Activated T-helper 9 cell treated with anti-CD3 and anti-CD28 coated beads, Interleukin-2, amount 50 U/mL, for 16 hours (primary cell): ENCODE measurements around the gene NCOA6.
"Not testable (repeated sequence)": the region's sequence is repeated elsewhere in the genome, so short reads cannot be mapped to it uniquely, and the experiment has no call there.

Experiments used
- DNase-seq: peaks from one replicate; pipeline ENCODE4 v3.0.0-alpha.2; 2020; ENCODE audit warnings: low read depth

Gene NCOA6

DNA sequence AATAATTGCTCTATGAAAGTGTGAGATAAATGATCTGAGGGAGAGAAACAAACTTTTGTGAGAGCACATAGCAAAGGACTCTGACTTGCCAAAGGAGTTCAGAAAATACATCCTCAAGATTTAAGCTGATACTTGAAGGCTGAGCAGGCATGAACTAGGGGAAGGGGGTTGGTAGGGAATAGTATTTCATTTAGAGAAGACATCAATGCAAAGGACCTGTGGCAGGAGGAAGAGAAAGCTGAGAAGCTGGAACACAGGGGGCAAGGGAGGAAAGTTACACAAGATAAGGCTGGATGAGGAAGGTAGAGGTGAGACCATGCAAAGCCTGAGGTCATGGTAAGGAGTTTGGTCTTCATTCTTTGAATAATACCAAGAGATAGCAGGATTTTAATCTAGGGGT lies 50.6 kb downstream of the NCOA6 start:
- DNase-seq: no peak

DNA sequence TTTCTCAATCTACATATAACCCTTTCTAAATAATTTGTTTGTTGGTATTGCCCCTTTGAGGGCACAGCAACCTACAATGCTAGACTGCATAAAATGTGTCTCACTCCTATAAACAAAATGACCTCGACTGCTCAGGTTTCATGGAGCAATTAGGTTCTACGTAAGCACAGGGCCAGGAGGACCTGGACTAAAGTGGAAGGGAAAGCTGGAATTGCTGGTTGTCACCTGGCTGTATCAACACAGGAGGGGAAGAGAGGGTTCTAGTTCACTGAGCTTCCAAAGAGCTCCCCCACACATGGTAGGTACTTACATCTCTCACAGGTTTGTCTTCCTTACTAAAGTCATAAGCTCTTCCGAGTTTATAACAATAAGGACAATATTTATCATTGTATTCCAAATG lies 51.0 kb downstream of the NCOA6 start:
- no peak for DNase-seq

DNA sequence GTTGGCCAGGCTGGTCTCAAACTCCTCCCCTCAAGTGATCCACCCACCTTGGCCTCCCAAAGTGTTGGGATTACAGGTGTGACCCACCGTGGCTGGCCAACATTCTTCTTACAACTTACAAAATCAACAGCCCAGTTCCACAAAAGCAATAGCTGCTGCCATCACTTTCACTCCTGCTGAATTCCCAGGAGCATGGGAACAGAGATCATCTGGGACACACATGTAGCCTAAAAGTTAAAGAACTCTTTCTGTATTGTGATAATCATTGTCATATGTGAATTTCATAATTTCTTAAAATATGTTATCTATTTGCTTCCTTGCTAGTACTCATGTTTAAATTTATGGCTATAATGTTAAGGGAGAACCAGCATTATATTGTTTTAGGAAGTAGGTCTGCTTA lies 51.7 kb downstream of the NCOA6 start:
- DNase-seq: no peak

DNA sequence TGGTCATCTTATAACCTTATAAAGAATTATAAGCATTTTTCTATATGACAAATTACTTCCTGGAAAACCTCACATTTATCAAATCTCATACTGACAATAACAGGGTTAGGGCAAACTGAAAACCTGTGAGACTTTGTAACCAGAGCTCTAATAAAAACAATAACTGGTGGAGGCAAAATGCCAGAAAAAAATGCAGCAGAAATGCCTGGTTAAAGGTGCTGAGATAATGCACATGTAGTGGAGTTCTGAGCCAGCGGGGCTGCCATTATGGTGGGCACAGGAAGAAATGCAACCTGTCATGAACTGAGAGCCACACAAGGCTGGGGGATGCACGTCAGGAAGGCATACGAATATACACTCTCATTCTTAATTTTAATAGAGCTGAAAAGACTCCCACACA lies 53.0 kb downstream of the NCOA6 start:
- DNase-seq: no peak

DNA sequence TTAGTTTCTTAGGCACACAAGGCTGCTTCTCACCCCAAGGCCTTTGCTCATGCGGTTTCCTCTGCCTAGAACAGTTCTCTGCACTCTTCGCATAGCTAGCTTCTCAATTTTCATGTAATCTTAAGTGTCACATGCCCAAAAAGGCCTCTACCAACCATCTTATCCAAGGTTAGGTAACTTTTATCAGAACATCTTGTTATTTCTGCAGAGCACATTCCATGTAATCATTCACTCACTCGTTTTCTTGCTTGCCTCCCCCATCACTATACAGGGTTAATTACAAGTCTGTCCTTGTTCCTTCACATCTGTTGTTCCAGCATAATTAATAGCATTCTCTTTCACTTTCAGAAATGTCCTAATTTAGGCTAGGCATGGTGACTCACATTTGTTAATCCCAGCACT lies 53.8 kb downstream of the NCOA6 start:
- no peak for DNase-seq

DNA sequence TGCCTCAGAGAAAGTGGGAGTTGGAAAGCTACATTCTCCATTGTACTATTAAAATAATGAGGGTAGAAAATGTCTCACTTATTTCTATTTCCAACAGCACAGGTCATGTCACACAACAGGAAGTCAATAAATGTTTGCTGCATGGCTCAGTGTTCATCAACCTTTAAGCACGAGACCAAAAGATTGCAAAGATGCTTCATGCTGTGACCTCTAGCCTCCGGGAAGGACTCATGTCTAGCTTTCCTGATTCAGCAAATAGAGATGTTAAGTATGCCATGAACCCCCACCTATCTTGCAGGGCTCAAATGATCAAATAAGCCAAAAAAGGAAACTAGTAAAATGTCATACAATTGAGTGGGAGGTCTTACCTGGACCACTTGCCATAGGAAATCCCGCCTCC lies 57.4 kb downstream of the NCOA6 start:
- no peak for DNase-seq

DNA sequence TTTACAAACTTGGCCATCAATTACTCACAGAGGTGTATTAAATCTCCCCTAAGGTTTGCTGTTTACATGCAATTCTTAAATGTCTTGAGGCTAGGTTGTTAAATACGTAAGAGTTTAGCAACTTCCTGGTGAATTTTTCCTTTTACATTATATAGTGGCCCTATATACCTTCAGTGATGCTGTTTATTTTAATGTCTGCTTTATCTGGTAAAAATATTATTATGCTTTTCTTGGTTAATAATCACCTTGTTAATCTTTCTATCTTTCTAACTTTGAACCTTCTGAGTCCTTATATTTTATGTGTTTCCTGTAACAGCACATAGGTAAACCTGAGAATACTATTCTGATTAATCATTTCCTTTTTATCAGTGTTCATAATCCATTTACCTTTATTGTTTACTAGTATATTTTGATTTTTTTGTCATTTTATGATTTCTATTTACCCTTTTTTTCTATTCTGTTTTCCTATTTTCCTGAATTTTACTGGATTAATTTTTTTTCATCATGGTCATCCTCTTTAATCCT lies 63.4 kb downstream of the NCOA6 start:
- DNase-seq: no peak

DNA sequence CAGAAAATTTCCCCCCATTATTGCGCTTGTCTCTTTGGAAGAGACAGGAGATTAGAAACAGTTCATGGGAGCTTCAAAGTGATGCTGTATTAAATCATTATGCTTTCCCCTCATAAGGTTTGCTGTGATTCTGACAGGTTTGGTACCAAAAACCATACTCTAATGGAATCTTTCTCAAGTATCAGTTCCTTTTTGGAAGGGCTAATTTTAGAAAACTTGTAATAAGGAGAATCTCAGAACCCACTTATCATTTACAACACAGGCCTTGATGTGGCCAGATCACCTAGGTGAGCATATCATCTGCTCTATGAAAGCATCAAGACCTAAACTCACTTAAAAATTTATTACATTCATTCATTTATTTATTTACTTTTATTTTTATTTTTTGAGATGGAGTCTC lies 70.1 kb downstream of the NCOA6 start:
- no peak for DNase-seq

DNA sequence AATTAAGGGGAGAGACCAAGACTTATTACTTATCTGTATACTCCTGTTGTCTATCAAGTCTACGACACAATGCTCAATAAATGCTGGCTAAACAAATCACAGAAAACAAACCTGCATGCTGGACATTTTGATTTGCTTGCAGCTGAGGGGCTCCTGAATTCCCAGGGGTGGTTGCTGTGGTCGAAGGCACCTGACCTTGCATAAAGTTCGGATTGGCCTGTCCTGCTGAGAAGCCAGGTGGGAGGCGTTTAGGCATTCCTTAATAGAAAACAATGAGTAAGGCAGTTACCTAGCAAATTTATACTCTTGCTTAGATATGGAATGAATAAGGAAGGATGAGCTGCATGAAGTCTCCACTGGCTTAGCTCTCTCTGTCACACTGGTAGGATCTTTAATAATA lies 70.8 kb downstream of the NCOA6 start:
- no peak for DNase-seq

DNA sequence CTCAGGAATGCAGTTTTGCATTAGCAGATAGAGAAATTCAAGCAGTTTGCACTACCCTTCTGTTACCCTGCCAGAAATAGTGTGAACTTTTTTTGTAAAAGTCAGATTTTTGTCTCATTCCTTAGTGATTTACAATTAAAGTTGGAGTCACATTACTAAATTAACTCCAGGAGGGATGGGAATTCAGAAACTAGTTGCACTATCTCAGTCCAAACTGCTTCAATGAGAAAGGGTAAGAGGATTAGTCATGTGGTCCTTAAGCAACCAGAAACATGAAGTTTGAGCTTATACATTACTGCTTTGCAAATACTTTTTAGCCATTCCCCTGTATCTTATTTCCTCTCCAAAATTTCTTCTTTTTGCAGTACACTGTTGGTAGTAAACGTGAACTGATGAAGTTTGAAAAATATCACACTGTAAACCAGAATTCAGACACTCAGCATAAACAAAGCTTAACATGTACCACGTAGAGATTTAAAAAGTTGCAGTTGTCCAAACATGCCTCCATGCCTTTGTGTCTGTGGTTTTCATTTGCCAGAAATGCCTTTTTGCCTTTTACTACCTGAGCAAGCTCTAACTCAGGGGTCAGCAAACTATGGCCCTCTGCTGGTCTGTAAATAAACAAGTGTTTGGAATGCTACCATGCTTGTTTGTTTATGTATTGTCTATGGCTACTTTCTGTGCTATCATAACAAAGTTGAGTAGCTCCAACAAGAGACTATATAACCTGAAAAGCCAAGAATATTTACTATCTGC lies 71.6 kb downstream of the NCOA6 start:
- DNase-seq: no peak

DNA sequence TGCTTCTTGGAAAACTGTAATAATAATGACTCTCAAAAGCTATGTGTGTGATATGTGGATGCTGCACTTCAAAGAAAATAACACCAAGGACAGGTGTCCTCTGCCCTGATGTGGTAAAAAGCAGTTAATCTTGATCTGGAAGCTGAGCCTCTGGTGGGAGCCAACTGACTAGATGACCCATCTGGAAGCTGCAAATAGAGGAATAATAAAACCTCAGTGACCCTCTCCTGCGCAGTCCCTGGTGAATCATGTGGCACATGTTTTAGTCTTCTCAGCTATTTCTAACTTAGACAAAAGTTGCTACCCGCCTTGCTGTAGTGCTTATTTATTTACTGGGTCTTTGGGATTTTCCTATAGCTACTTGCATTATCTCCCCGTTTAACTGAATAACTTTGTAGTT lies 74.0 kb downstream of the NCOA6 start:
- no peak for DNase-seq

DNA sequence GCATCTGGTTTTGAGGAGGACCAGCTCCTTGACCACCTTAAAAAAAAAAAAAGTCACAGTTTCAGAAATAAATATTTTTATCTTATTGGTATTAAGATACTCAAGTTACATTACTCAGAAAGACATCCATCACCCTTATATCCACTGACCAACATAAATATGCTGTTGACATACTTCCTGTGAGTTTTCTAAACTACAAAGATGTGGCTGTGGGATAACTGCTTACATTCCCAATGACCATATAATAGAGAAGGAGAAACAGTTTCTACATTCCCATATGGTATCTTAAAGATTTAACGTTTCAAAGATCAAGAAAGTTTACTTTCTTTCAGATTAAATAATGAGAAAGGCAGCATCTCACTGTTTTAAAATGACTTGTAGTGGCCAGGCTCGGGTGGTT lies 75.0 kb downstream of the NCOA6 start:
- no peak for DNase-seq

DNA sequence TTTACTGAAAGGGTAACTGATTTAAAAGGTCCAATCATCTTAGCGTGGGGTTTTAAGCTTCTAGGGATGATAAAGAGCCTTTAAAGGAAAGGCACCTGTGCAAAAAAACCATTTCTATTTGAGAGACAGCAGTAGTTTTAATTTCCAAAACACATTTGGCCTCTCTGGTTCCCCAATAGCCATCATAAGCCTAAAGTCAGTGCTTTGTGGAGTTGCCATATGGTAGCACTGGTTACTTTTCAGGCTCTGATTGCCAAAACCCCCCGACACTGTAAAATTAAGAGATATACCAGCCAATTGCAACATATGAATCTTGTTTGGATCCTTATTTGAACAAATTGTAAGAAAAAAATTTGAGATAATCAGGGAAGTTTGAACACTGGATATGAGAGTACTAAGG lies 76.7 kb downstream of the NCOA6 start:
- no peak for DNase-seq

DNA sequence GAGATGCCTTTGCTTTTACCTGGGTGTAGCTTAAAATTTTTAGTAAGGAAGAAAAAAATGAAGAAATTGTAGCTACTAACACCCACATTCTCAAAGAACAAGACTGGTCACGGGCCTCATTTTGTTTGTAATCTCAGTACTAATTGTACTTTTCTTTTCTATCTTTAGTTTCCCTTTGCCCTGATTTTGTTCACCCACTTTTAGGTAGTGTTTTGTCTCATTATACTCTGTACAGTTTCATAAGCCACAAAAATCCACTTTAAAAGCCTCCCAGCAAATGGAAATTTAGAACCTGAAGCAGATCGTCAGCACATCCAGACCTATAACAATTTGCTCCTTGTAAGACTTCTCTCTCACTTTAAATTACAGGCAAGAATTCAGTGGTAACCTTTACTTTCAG lies 78.0 kb downstream of the NCOA6 start:
- no peak for DNase-seq

DNA sequence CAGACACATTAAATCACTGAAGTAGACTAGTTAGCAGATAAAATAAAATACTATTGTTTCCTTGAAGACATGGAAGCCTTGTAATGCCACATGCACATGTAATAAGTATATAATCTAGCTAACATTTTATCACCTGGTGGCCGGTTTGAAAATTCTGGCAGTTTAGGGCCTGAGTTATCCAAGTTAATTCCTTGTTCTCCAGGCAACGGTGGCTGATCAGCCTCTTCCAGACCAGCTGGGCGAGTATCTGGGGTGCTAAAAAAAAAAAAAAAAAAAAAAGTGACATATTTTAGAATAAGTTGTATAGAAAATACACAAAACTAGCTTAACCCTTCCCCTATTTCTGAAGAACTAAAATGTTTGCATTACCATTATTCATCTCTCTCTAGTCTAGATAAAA lies 78.8 kb downstream of the NCOA6 start:
- no peak for DNase-seq

DNA sequence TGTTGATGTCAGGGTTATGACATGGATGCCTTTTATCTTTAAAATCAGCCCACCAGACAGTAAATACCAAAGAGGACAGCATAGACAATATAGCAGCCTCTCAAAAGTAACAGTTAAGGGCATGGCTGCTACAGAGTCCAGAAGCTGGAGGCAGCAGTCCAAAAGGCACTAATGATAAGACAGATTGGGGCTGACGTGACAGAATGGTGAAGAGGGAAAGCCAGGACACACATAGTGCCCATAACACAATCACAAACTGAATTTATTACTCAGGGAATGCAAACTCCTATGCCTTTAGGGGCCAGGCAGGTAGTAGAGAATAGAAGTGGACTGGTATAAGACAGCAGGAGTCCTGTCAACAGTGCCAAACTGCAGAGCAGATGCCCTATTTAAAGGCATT lies 80.6 kb downstream of the NCOA6 start:
- DNase-seq: no peak

DNA sequence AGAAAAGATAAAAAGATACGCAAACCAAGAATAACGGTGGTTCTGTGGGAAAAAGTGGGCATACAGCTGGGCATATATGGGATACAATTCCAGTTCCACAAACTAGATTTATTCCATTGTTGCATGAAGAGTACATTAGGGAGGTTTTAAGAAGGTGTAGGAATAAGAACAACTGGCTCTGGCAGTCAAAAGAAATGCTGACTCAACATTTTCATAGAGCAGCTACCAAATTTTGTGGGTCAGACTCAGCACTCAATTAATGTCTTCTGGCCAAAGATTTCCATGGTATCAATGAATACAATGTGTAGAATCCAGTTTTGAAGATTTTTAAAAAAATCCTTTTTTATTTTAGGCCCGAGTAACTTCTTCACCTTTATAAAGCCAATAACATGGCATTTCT lies 81.1 kb downstream of the NCOA6 start:
- DNase-seq: no peak

DNA sequence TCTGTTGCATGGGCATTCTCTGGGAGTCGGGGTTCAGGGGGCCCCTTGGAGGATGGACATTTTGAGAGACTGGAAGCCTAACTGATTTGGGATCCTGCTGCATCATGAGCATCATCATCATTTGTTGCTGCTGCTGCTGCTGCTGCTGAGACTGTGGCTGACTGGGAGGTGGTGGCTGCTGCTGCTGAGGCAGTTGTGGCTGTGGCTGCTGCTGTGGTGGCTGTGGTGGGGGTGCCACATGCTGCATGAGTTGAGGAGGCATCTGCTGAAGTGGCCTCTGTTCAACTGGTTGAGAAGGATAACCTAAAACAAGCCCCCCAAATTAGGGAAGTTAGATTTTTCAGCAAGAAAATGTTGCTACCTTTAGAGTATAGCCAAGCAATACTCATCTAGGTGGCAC lies 82.4 kb downstream of the NCOA6 start:
- DNase-seq: no peak

DNA sequence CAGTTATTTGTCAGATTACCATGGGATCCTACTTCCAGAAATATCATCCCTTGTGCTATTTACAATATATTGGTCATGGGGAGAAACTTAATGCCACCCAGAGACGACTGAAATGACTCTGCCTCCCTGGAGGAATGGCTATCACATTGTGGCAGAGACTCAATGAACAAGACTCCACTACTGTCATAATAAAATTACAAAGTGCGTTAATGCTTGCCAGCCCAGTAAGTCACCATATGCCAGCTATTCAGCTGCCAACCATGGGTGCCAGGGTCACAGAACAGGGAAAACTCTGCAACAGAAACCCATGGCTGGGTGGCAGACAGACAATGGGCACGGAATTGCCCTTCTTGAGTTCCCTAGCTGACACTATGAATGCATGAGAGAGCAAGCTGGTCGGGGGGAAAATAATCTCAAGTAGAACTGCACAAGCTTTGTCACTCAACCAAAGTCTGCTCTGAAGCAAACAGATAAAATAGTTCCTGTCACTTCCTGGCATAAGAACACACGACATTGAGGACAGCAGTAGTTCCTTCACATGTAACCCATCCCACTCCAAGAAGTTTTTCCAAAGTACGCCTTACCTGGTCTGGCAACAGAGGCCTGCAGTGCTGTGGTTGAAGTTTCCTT lies 89.2 kb downstream of the NCOA6 start:
- DNase-seq: no peak

DNA sequence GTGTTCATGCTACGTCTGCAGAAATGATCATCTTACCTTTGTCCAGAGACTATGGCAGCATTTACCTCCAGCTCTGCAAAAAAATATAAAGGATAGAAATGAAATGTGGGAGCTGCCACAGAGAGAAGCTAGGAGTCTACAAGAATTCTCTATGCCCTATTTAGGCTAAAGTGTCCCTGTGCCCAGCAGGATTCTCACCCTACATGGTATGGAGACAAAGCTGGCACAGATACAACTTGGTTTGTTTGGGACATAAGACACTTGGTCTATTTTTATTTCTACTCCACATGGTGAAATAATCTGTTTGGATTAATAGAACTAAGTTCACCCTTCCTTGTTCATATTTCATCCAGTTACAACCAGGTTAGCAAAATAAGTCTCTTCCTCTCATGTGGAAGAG lies 92.9 kb downstream of the NCOA6 start:
- no peak for DNase-seq

DNA sequence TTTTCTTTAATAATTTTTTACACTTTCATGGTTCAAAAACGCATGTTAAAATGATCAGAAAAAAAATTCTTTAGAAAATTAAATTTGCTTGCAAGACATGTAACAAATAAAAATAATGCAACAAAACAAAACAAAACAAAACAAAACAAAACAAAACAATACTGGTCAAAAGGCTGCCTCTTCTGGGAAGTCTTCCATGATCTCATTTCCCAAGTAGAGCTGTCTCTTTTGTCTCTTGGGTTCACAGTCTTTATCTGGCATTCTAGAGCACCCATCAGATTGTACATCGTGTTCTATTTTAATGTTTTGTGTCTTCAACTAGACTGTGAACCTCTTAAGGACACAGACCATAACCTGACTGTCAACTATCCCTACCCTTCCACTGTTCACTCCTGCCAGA lies 96.0 kb downstream of the NCOA6 start:
- DNase-seq: no peak

DNA sequence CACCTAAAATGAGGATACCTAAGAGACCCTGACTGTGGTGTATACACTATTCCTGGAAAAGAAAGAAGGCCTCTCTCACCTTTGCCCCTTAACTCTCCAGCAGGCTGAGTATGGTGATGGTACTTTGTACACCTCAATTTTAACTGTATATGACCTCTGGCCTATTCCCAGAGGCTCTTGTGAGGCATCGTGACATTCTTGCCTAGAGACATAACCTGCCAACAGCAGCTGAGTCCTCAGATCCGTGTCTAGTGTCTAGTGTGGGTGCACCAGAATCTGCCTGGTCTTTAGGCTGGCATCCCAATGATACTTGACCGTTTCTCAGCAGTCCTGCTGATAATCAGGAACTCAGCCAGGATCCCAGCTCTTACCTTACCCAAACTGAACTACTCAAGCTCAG lies 101.3 kb downstream of the NCOA6 start:
- DNase-seq: no peak

DNA sequence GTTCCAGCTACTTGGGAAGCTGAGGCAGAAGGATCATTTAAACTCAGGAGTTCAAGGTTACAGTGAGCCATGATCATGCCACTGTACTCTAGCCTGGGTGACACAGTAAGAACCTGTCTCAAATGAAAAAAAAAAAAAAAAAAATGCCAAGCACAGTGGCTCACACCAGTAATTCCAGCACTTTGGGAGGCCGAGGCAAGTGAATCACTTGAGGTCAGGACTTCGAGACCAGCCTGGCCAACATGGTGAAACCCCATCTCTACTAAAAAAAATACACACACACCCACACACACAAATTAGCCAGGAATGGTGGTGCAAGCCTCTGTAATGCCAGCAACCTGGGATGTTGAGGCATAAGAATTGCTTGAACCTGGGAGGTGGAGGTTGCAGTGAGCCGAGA lies 102.9 kb downstream of the NCOA6 start:
- not testable (repeated sequence) for DNase-seq

DNA sequence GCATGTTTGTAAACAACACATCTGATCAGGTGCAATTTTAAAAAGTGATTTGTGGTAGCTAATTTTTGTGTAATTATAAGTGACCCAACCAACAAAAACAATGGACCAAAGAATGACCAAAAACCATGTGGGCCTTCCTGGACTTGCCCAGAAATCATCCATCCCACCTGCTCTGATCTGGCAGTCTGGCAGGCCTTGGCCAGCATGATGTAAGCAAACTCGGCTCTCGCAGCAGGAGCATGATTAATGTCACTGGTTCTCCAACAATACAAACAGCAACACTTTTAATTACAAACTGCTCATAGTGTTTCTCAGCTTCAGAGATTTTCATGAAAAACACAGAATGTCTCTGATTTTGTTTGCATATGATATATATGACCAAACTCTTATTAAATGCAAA lies 105.2 kb downstream of the NCOA6 start:
- DNase-seq: no peak
